K562 (cell line): ENCODE results near the gene FRA10AC1. TPM values are rescaled to one million over a fixed set of nuclear protein-coding genes. Genes with fewer than 3 reads are reported as not detected.

ENCODE experiments used
- ATAC-seq: fragments of 200-7000 bp; cut with Tn5 transposase; 3 replicates; pipeline ENCODE4 v1.9.1; 2020; ENCODE audit warnings: moderate library complexity
- BruUV-seq: library from RNA; stranded (reverse); fragments of 400-500 nt; replicated peaks from 2 replicates; lab custom pipeline; 2021; lab: Mats Ljungman, UMichigan
- CTCF ChIA-PET: fragments of 300-600 bp; formaldehyde crosslinking; extraction: SDS; loops from one replicate; lab custom pipeline; 2021; ENCODE audit warnings: low intra/inter-chr PET ratio; lab: Yijun Ruan, JAX
- POLR2A ChIA-PET: fragments of 300-600, 350-650 bp; sonication (Branson Sonifier 250); formaldehyde crosslinking; extraction: SDS; loops from one replicate; lab custom pipeline; 2021; ENCODE audit warnings: antibody characterized with exemption, inconsistent platforms; lab: Yijun Ruan, JAX
- DNase-seq, 4 experiments: peaks; one replicate each; pipeline versions ENCODE4 v3.0.0 to v3.0.0-alpha.2; 2011 to 2018; ENCODE audit warnings: low spot score in 3 of 4, mixed read lengths in 3 of 4; ENCODE audit errors: extremely low read depth in 1 of 4
- FAIRE-seq: peaks from 2 replicates; lab custom pipeline; 2011; peaks lifted over from hg19 to GRCh38; lab: Jason Lieb, UNC
- H2AFZ ChIP-seq: 2 replicates; pipeline ENCODE4 v1.6.0; 2011; ENCODE audit warnings: low read depth, low read length, control low read depth, inconsistent platforms
- H3K27ac ChIP-seq: fragments of 200-600 bp; 3 replicates; pipeline ENCODE4 v1.8.0; 2011; ENCODE audit warnings: low read depth, mild to moderate bottlenecking, control low read depth, inconsistent platforms, low read length, moderate library complexity, mixed read lengths; ENCODE audit errors: extremely low read depth
- H3K27me3 ChIP-seq, 2 experiments: fragments of 300-600 bp in 1 of 2; 2 replicates in 1 of 2; 3 replicates in 1 of 2; pipeline versions ENCODE4 v1.6.0 to v1.8.0; 2011; ENCODE audit warnings: inconsistent platforms in 2 of 2, low read length in 2 of 2, mild to moderate bottlenecking in 1 of 2, mixed read lengths in 1 of 2, moderate library complexity in 1 of 2; ENCODE audit not compliant: control insufficient read depth in 2 of 2, insufficient read depth in 2 of 2
- H3K36me3 ChIP-seq: fragments of 300-600 bp; 3 replicates; pipeline ENCODE4 v1.8.0; 2011; ENCODE audit warnings: mild to moderate bottlenecking, low read length, inconsistent platforms; ENCODE audit not compliant: control insufficient read depth, insufficient read depth
- H3K4me1 ChIP-seq, 2 experiments: fragments of 200-600 bp in 1 of 2; replicated peaks in 1 of 2; 2 replicates in 1 of 2; 3 replicates in 1 of 2; pipeline versions ENCODE4 v1.5.1 to v1.8.0; 2011; ENCODE audit warnings: inconsistent platforms in 2 of 2, low read length in 2 of 2, mild to moderate bottlenecking in 1 of 2, mixed read lengths in 1 of 2, moderate library complexity in 1 of 2; ENCODE audit not compliant: control insufficient read depth in 2 of 2, insufficient read depth in 2 of 2
- H3K4me2 ChIP-seq: 2 replicates; pipeline ENCODE4 v1.6.1; 2011; ENCODE audit warnings: low read length, control low read depth, inconsistent platforms, mixed read lengths; ENCODE audit not compliant: insufficient read depth
- H3K4me3 ChIP-seq: fragments of 200-600 bp; sonication (generic), shearing (Covaris generic); 2 replicates; pipeline ENCODE4 v1.5.1; 2016; ENCODE audit warnings: control low read depth, inconsistent platforms
- H3K79me2 ChIP-seq: fragments of 200-600 bp; 3 replicates; pipeline ENCODE4 v1.8.0; 2011; ENCODE audit warnings: low read length, inconsistent platforms; ENCODE audit not compliant: control insufficient read depth, insufficient read depth
- H3K9ac ChIP-seq, 2 experiments: 2 replicates each; pipeline versions ENCODE4 v1.6.0 to v1.6.1; 2011; ENCODE audit warnings: low read depth in 2 of 2, low read length in 2 of 2, control low read depth in 1 of 2, inconsistent platforms in 1 of 2, mild to moderate bottlenecking in 1 of 2, mixed read lengths in 1 of 2; ENCODE audit not compliant: insufficient read depth in 1 of 2
- H3K9me1 ChIP-seq: one replicate; pipeline ENCODE4 v1.6.0; 2011; ENCODE audit warnings: inconsistent platforms, mild to moderate bottlenecking, low read length, moderate library complexity; ENCODE audit not compliant: control insufficient read depth, insufficient read depth
- H3K9me3 ChIP-seq: replicated peaks from 2 replicates; pipeline ENCODE4 v1.5.1; 2011; ENCODE audit warnings: low read depth, low read length, inconsistent platforms; ENCODE audit not compliant: control insufficient read depth, insufficient read depth
- H4K20me1 ChIP-seq: replicated peaks from 2 replicates; pipeline ENCODE4 v1.6.1; 2011; ENCODE audit warnings: low read length, inconsistent platforms, mixed read lengths; ENCODE audit not compliant: control insufficient read depth, insufficient read depth
- CTBP1 ChIP-seq: fragments of 450-650 bp; IDR thresholded peaks from 2 replicates; pipeline ENCODE4 v1.6.1; 2016; ENCODE audit warnings: borderline replicate concordance
- FOXA3 ChIP-seq, 2 experiments: fragments of 450-650 bp in 1 of 2; sonication (generic) in 1 of 2; formaldehyde crosslinking; IDR thresholded peaks in 1 of 2; conservative IDR thresholded peaks in 1 of 2; 2 replicates each; pipeline versions ENCODE4 v1.4.0 to v1.8.0; 2020 to 2022; ENCODE audit warnings: mild to moderate bottlenecking in 2 of 2, missing genetic modification reagents in 1 of 2
- HNRNPUL1 ChIP-seq: fragments of 200-400 bp; formaldehyde crosslinking; IDR thresholded peaks from 2 replicates; pipeline ENCODE4 v1.6.1; 2017; ENCODE audit warnings: low read length
- MEF2D ChIP-seq: conservative IDR thresholded peaks from 2 replicates; pipeline ENCODE4 v1.6.1; 2016; ENCODE audit warnings: low read depth, missing genetic modification characterization, missing compliant biosample characterization
- NFE2 ChIP-seq: IDR thresholded peaks from 2 replicates; pipeline ENCODE4 v1.6.1; 2014; ENCODE audit warnings: antibody characterized with exemption, low read depth
- SMARCE1 ChIP-seq: fragments of 450-650 bp; IDR thresholded peaks from 2 replicates; pipeline ENCODE4 v1.7.1; 2016; ENCODE audit warnings: mild to moderate bottlenecking
- SRF ChIP-seq, 2 experiments: fragments of 250-450, 450-650 bp in 1 of 2; sonication (Bioruptor Pico) in 1 of 2; sonication (generic) in 1 of 2; formaldehyde crosslinking; IDR thresholded peaks; 2 replicates each; pipeline versions ENCODE4 v1.5.0 to v1.5.1; 2020 to 2022; ENCODE audit warnings: mild to moderate bottlenecking in 1 of 2, missing genetic modification reagents in 1 of 2
- WGBS: fragments of 100-300 bp; shearing (Covaris generic); methylation state at CpG from one replicate; pipeline ENCODE4 v1.1.6; 2016; ENCODE audit warnings: low coverage, mixed read lengths; ENCODE audit not compliant: insufficient coverage; ENCODE audit errors: missing lambda C conversion rate; 5-methylcytosine and 5-hydroxymethylcytosine counted together
- in situ Hi-C: fragments of 300-500 bp; cut with MboI; formaldehyde crosslinking; loops from 4 replicates; pipeline ENCODE4 v1.15.0; 2018; ENCODE audit warnings: inconsistent platforms, mixed read lengths
- intact Hi-C: fragments of 100-400 bp; cut with micrococcal nuclease; formaldehyde crosslinking; loops from 2 replicates; pipeline ENCODE4 v1.14.2; 2022
- polyA plus RNA-seq, 8 experiments: library from polyadenylated mRNA; depleted of rRNA in 4 of 8; stranded (reverse) in 5 of 8; unstranded in 3 of 8; fragments of >200 nt; fragmentation: Nextera tagmentation in 2 of 8; fragmentation: Illumina TruSeq in 1 of 8; extraction: Ambion mirVana in 2 of 8; extraction: Trizol in 1 of 8; gene quantifications; 2 replicates each; pipeline versions ENCODE4 v1.2.1 to v1.2.3, GENCODE V29; 2011 to 2014; ENCODE audit warnings: inconsistent platforms in 1 of 8, missing spikeins in 1 of 8
- total RNA-seq, 7 experiments: library from RNA; depleted of rRNA in 6 of 7; stranded (reverse); fragments of >200 nt in 6 of 7; fragmentation: Illumina TruSeq in 2 of 7; extraction: Trizol in 2 of 7; gene quantifications; 2 replicates each; pipeline versions ENCODE4 v1.2.1 to v1.2.3, GENCODE V29; 2011 to 2021; ENCODE audit warnings: low replicate concordance in 1 of 7
- TF ChIP-seq, protein P1 (sequence below): fragments of 450-650 bp; IDR thresholded peaks from 2 replicates; pipeline ENCODE4 v1.6.1; 2016; ENCODE audit warnings: low read depth
- TF ChIP-seq, protein P2 (sequence below): fragments of 250-450 bp; sonication (Bioruptor Pico); IDR thresholded peaks from 2 replicates; pipeline ENCODE4 v1.4.0; 2020; ENCODE audit warnings: mild to moderate bottlenecking, moderate library complexity

Gene FRA10AC1
- total and polyA plus RNA-seq, 9 of the 15 experiments (the other 6 are each of a cell fraction or from before 2014, with no cell fraction given) = 4.4 to 11.8 (median 8.0) TPM

DNA sequence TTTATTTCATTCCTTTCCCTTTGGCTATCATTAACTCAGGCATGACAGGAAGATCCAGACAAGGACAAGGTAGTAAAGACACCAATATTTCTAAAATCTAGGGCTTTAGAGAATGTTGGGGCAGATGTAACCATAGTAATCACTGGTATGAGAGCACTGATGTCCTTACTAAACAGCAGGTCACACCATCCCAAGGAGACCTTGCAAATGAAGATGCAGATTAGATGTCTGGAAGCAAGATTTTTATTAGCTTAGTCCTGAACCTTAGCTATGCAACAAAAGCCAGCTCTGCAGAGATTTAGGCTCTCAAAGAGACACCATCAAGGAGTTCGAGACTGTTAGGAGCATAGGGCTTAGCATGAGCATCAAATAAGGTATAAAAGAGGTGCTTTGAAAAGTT, 23.6 kb upstream of the FRA10AC1 start:
- in situ Hi-C loops = no loop called here
- Histone ChIP-seq H3K4me1 (no peaks in the 10 kb centered on the region), H3K9ac (no peak overlapping the region), H3K9me3 (no peaks in the 10 kb centered on the region), H3K79me2 (no peaks in the 10 kb centered on the region), H3K4me3 (no peak overlapping the region), H2AFZ (no peak overlapping the region), H3K9me1 (no peaks in the 10 kb centered on the region), H4K20me1 (no peaks in the 10 kb centered on the region), H3K36me3 (no peaks in the 10 kb centered on the region), H3K27ac (no peak overlapping the region), H3K4me2 (no peak overlapping the region), H3K27me3 (no peaks in the 10 kb centered on the region)
- TF ChIP-seq FOXA3 (CRISPR knock-in tag; conservative IDR thresholded peaks at IDR 0.05 in 1 of 2, IDR thresholded peaks at IDR 0.05 in 1 of 2) = no peak
- no peak for TF ChIP-seq MEF2D (tag)
- TF ChIP-seq HNRNPUL1 = no peak
- no peak for TF ChIP-seq SRF (CRISPR knock-in tag; IDR thresholded peaks at IDR 0.05)
- TF ChIP-seq SMARCE1 = no peak
- no peak for TF ChIP-seq CTBP1
- TF ChIP-seq NFE2 = no peak
- TF ChIP-seq, protein P1, sequence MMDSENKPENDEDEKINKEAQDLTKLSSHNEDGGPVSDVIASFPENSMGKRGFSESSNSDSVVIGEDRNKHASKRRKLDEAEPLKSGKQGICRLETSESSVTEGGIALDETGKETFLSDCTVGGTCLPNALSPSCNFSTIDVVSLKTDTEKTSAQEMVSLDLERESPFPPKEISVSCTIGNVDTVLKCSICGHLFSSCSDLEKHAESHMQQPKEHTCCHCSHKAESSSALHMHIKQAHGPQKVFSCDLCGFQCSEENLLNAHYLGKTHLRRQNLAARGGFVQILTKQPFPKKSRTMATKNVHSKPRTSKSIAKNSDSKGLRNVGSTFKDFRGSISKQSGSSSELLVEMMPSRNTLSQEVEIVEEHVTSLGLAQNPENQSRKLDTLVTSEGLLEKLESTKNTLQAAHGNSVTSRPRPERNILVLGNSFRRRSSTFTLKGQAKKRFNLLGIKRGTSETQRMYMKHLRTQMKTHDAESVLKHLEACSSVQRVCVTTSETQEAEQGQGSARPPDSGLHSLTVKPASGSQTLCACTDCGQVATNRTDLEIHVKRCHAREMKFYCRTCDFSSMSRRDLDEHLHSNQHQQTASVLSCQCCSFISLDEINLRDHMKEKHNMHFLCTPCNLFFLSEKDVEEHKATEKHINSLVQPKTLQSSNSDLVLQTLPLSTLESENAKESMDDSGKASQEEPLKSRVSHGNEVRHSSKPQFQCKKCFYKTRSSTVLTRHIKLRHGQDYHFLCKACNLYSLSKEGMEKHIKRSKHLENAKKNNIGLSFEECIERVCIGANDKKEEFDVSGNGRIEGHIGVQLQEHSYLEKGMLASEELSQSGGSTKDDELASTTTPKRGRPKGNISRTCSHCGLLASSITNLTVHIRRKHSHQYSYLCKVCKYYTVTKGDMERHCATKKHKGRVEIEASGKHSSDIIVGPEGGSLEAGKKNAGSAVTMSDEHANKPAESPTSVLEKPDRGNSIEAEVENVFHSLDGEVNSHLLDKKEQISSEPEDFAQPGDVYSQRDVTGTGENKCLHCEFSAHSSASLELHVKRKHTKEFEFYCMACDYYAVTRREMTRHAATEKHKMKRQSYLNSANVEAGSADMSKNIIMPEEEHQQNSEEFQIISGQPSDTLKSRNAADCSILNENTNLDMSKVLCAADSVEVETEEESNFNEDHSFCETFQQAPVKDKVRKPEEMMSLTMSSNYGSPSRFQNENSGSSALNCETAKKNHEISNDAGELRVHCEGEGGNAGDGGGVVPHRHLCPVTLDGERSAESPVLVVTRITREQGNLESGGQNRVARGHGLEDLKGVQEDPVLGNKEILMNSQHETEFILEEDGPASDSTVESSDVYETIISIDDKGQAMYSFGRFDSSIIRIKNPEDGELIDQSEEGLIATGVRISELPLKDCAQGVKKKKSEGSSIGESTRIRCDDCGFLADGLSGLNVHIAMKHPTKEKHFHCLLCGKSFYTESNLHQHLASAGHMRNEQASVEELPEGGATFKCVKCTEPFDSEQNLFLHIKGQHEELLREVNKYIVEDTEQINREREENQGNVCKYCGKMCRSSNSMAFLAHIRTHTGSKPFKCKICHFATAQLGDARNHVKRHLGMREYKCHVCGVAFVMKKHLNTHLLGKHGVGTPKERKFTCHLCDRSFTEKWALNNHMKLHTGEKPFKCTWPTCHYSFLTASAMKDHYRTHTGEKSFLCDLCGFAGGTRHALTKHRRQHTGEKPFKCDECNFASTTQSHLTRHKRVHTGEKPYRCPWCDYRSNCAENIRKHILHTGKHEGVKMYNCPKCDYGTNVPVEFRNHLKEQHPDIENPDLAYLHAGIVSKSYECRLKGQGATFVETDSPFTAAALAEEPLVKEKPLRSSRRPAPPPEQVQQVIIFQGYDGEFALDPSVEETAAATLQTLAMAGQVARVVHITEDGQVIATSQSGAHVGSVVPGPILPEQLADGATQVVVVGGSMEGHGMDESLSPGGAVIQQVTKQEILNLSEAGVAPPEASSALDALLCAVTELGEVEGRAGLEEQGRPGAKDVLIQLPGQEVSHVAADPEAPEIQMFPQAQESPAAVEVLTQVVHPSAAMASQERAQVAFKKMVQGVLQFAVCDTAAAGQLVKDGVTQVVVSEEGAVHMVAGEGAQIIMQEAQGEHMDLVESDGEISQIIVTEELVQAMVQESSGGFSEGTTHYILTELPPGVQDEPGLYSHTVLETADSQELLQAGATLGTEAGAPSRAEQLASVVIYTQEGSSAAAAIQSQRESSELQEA = no peak
- TF ChIP-seq, protein P2, sequence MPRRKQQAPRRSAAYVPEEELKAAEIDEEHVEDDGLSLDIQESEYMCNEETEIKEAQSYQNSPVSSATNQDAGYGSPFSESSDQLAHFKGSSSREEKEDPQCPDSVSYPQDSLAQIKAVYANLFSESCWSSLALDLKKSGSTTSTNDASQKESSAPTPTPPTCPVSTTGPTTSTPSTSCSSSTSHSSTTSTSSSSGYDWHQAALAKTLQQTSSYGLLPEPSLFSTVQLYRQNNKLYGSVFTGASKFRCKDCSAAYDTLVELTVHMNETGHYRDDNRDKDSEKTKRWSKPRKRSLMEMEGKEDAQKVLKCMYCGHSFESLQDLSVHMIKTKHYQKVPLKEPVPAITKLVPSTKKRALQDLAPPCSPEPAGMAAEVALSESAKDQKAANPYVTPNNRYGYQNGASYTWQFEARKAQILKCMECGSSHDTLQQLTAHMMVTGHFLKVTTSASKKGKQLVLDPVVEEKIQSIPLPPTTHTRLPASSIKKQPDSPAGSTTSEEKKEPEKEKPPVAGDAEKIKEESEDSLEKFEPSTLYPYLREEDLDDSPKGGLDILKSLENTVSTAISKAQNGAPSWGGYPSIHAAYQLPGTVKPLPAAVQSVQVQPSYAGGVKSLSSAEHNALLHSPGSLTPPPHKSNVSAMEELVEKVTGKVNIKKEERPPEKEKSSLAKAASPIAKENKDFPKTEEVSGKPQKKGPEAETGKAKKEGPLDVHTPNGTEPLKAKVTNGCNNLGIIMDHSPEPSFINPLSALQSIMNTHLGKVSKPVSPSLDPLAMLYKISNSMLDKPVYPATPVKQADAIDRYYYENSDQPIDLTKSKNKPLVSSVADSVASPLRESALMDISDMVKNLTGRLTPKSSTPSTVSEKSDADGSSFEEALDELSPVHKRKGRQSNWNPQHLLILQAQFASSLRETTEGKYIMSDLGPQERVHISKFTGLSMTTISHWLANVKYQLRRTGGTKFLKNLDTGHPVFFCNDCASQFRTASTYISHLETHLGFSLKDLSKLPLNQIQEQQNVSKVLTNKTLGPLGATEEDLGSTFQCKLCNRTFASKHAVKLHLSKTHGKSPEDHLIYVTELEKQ (CRISPR knock-in tag) = no peak
- 0% methylated on average over 1 of the region's 1 CpG for WGBS
- FAIRE-seq (no peak), ATAC-seq (no peak), DNase-seq (no peak)
- intact Hi-C loops = no loop called here
- POLR2A ChIA-PET = no interaction called here
- CTCF ChIA-PET = no interaction called here
- no TSS peak for BruUV-seq
